IPS-18a (cell line): ENCODE results near the gene SLC2A10.
A peak's percentile ranks its signal among the peaks of the same experiment; 100 is the strongest.

Experiments
- H3K27ac ChIP-seq: one replicate; pipeline ENCODE4 v1.5.1; 2013; ENCODE audit warnings: low read length
- H3K27me3 ChIP-seq: one replicate; pipeline ENCODE4 v1.6.1; 2013; ENCODE audit warnings: mild to moderate bottlenecking, low read length; ENCODE audit not compliant: control insufficient read depth, insufficient read depth
- H3K36me3 ChIP-seq: one replicate; pipeline ENCODE4 v1.6.1; 2013; ENCODE audit warnings: low read depth, low read length; ENCODE audit not compliant: control insufficient read depth
- H3K4me1 ChIP-seq: one replicate; pipeline ENCODE4 v1.6.1; 2013; ENCODE audit warnings: low read depth, low read length; ENCODE audit not compliant: control insufficient read depth
- H3K4me3 ChIP-seq: one replicate; pipeline ENCODE4 v1.5.1; 2013; ENCODE audit warnings: low read length
- H3K9ac ChIP-seq: one replicate; pipeline ENCODE4 v1.6.1; 2013; ENCODE audit warnings: mild to moderate bottlenecking, low read length, moderate library complexity
- H3K9me3 ChIP-seq: one replicate; pipeline ENCODE4 v1.6.1; 2013; ENCODE audit warnings: low read depth, low read length; ENCODE audit not compliant: control insufficient read depth

The SLC2A10 gene

DNA sequence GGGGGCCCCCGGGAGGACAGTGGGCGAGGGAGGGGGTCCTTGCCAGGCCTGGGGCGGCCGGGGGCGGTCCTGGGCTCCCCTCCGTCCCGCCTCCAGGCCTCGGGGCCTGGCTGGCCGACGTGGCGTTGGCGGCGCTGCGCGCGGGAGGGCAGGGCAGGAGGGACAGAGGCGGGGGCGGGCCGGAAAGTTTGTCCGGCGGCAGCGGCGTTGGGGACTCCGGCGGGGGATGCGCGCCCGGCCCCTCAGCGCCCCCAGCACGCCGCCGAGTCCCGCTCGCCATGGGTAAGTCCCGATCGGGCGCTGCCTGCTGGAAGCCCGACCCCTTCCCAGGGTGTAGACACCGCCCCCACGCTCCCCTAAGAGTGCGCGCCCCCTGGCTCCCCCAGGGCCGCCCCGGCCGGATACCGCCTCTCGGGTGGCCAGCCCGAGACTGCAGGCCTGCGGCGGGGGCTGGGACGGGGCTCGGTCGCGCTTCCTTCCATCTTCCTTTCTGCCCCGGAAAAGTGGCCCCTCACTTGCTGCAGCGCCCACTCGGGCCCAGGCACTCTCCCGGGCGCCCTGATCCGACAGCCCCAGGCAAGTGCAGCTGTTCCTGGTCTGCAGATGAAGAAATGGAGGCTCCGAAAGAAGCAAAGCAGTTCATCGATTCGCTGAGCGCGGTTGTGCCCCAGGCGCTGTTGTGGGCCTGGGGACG lies at the start of gene SLC2A10:
Gene SLC2A10, plus strand, starts transcription at position 191 of the 694 bp plus-strand sequence. Its CDS starts 88 bp downstream, at position 279.
- Histone ChIP-seq H3K27me3 (peaks cover 10% of the 10 kb centered on the region), H3K9me3 (no peaks in the 10 kb centered on the region), H3K4me1 (peaks cover 20% of the 10 kb centered on the region), H3K9ac (peak within 1 kb of the TSS; percentile 46), H3K36me3 (no peaks in the 10 kb centered on the region), H3K27ac (no peak within 1 kb of the TSS), H3K4me3 (peak within 1 kb of the TSS; percentile 69)

DNA sequence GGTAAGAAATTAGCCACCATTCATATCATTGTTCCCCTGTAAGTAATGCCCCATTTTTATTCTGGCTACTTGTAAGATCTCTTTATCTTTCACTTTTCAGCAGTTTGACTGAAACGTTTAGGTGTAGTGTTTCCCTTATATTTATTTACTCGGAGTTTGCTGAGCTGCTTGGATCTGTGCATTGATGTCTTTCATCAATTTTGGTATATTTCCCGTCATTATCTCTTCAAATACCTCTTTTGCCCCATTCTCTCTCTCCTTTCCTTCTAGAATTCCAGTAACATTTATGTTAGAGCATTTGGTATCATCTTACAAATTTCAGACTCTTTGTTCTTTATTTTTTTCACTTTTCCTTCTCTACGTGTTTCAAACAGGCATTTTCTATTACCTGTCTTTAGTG lies 49.0 kb upstream of the SLC2A10 start:
- no peaks in the 10 kb centered on the region for H3K4me1 ChIP-seq
- peaks cover 3% of the 10 kb centered on the region for H3K9me3 ChIP-seq
- H3K36me3 ChIP-seq = no peaks in the 10 kb centered on the region
- H3K9ac ChIP-seq = no peak overlapping the region
- H3K27me3 ChIP-seq = no peaks in the 10 kb centered on the region
- no peak overlapping the region for H3K4me3 ChIP-seq
- H3K27ac ChIP-seq = no peak overlapping the region

DNA sequence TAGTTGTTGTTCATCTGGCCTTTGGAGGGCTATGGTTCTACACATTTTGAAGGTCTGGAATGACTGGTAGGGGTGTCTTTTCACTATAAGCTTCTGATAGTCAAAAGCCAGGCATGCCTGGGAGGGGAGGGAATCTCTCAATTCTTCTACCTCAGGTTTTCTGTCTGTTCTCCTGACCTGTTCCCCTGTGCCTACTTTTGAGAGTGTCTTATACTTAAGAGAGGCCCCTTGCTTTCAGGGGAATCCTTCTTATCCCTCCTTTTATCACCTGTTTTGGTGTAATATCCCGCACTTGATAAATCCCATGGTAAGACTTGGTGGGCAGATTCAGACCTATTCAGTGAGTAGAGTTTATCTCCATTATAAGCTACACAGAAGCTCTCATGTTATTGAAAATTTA lies 47.8 kb upstream of the SLC2A10 start:
- Histone ChIP-seq H3K4me1 (no peaks in the 10 kb centered on the region), H3K27me3 (no peaks in the 10 kb centered on the region), H3K9ac (no peak overlapping the region), H3K36me3 (no peaks in the 10 kb centered on the region), H3K27ac (no peak overlapping the region), H3K9me3 (peaks cover 3% of the 10 kb centered on the region), H3K4me3 (no peak overlapping the region)

DNA sequence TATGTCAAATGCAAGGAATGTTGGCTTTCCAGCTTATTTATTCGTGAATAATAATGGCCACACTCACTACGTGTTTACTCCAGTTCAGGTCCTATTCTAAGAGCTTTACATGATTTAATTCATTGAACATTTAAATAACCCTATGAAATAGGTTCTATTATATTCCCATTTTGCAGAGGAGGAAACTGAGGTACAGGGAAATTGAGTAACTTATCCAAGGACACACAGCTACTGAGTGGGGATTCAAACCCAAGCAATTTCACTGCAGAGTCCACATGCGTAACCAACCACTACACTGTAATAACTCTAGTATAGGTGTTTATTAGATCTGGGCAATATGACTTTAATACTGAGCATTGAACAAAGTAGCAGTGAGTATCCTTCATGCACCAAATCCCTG lies 45.9 kb upstream of the SLC2A10 start:
- H3K36me3 ChIP-seq = peaks cover 5% of the 10 kb centered on the region
- H3K9me3 ChIP-seq = peaks cover 3% of the 10 kb centered on the region
- no peaks in the 10 kb centered on the region for H3K4me1 ChIP-seq
- no peak overlapping the region for H3K9ac ChIP-seq
- no peak overlapping the region for H3K27ac ChIP-seq
- no peaks in the 10 kb centered on the region for H3K27me3 ChIP-seq
- no peak overlapping the region for H3K4me3 ChIP-seq

DNA sequence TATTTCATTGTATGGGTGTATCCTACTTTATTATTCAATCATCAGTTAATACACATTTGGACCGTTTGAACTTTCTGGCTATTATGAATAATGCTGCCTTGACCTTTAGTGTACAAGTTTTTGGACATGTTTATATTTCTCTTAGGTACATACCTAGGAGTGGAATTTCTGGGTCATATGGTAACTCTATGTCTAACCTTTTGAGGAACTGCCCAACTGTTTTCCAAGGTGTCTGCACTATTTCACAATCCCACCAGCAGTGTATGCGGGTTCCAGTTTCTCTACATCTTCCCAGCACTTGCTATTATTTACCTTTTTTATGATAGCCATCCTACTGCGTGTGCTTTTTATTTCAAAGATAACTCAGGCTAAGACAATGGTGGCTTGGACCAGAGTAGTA lies 43.8 kb upstream of the SLC2A10 start:
- Histone ChIP-seq H3K27me3 (no peaks in the 10 kb centered on the region), H3K9me3 (peaks cover 1% of the 10 kb centered on the region), H3K27ac (no peak overlapping the region), H3K4me1 (no peaks in the 10 kb centered on the region), H3K9ac (no peak overlapping the region), H3K4me3 (no peak overlapping the region), H3K36me3 (peaks cover 5% of the 10 kb centered on the region)

DNA sequence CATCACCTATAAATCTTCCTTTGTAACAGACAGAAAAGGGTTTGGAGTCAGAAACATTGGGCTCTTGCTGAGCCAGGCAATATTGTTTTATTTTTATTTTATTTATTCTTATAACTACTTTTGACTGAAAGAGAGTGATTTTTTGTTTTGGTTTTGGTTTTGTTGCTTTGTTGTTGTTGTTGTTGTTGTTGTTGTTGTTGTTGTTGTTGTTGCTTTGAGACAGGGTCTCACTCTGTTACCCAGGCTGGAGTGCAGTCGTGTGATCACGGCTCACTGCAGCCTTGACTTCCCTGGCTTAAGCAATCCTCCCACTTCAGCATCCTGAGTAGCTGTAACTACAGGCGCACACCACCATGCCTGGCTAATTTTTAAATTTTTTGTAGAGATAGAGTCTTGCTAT lies 43.1 kb upstream of the SLC2A10 start:
- Histone ChIP-seq H3K9me3 (no peaks in the 10 kb centered on the region), H3K9ac (no peak overlapping the region), H3K4me3 (no peak overlapping the region), H3K27me3 (no peaks in the 10 kb centered on the region), H3K36me3 (peaks cover 5% of the 10 kb centered on the region), H3K27ac (no peak overlapping the region), H3K4me1 (no peaks in the 10 kb centered on the region)

DNA sequence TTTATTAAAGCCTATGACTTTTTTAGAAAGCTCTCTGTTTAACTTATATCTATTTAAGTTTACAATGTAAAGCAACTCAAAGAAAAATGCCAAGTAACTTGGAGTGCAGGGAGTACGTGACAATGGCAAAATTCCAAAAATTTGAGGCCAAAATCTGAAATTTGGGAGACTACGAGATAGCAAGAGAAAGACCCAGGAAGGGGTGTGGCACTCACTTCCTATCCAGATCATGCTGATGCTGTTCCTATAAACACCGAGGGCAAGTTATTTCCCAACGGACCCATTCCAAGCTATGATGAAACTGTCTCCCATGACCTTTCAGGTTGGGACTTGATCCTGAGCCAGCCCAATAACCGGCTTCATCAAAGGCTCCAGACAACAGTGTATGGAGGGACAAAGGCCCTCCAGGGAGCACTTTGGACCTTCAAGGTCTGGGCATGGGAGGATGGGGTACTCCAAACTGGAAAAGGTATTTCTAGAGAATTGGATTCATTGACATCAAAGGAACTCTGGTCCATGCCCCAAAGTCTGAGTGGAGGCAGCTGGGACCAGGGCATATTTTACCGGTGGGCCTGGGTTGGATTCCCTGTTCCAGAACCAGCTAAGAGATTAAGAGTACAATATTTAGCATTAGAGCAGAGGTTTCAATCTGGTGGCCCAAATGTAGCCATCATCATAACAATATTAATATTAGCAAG lies 42.5 kb upstream of the SLC2A10 start:
- no peaks in the 10 kb centered on the region for H3K27me3 ChIP-seq
- peaks cover 5% of the 10 kb centered on the region for H3K36me3 ChIP-seq
- no peaks in the 10 kb centered on the region for H3K9me3 ChIP-seq
- no peak overlapping the region for H3K4me3 ChIP-seq
- H3K4me1 ChIP-seq = no peaks in the 10 kb centered on the region
- H3K9ac ChIP-seq = no peak overlapping the region
- H3K27ac ChIP-seq = no peak overlapping the region

DNA sequence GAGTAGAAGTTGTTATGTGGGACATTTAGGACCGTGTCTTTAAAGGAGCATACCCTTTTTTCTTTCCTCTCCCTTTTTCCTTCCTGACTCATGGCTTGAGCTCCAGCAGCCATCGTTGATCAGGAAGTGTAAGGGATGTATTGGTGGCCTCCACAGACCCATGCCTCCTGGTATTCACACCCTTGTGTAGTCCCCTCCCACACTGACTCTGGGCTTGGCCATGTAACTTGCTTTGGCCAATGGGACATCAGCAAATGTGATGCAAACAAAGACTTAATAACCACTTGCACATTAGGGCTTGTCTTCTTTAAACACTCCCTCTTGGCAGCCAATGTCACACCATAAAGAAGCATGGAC lies 39.2 kb upstream of the SLC2A10 start:
- H3K27ac ChIP-seq = no peak overlapping the region
- no peaks in the 10 kb centered on the region for H3K27me3 ChIP-seq
- H3K9ac ChIP-seq = no peak overlapping the region
- H3K4me1 ChIP-seq = peaks cover 13% of the 10 kb centered on the region
- H3K4me3 ChIP-seq = no peak overlapping the region
- H3K9me3 ChIP-seq = no peaks in the 10 kb centered on the region
- H3K36me3 ChIP-seq = peaks cover 5% of the 10 kb centered on the region

DNA sequence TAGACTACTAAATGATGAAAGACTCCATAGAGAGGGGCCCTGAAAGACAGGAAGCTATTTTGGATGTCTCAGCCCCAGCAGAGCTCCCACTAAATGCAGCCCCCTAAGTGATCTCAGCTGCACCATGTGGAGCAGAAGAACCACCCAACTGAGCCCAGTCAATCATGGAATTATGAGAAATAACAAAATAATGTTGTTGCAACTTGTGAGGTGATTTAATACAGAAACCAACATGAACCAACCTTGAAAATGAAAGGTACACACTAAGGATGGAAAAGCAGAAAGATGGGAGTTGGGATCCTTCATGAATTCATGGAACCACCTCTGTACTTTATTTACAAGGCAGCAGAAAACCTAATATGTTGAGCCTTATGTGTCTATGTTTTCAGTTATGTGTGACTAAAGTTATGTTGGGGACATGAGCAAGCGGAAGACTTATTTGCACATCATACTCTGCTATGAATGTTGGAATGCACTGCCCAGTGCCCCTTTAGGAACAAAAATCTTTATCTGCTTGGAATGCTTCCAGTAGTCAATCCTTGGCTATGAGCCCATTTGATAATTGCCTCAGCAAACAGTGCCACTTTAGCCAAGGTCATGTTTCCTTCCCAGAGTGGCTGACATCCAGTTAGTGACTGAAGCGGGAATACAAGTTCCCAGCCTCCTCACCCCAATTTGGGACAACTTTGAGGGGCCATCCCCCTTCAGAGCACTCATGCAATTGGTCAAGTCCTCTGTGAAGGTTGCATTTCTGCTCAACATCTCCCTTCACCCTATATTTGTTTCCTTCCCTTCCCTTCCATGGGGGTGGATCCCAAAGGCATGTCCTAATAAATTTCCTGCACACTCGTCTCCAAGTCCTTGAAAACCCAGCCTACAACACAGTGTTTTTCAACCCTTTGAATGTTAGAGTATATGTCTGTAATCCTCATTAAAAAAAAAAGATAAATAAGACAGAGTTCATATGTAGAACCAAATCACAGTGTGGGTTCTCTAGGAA lies 38.6 kb upstream of the SLC2A10 start:
- Histone ChIP-seq H3K9me3 (no peaks in the 10 kb centered on the region), H3K9ac (no peak overlapping the region), H3K27ac (no peak overlapping the region), H3K4me3 (no peak overlapping the region), H3K36me3 (peaks cover 5% of the 10 kb centered on the region), H3K4me1 (peaks cover 13% of the 10 kb centered on the region), H3K27me3 (no peaks in the 10 kb centered on the region)

DNA sequence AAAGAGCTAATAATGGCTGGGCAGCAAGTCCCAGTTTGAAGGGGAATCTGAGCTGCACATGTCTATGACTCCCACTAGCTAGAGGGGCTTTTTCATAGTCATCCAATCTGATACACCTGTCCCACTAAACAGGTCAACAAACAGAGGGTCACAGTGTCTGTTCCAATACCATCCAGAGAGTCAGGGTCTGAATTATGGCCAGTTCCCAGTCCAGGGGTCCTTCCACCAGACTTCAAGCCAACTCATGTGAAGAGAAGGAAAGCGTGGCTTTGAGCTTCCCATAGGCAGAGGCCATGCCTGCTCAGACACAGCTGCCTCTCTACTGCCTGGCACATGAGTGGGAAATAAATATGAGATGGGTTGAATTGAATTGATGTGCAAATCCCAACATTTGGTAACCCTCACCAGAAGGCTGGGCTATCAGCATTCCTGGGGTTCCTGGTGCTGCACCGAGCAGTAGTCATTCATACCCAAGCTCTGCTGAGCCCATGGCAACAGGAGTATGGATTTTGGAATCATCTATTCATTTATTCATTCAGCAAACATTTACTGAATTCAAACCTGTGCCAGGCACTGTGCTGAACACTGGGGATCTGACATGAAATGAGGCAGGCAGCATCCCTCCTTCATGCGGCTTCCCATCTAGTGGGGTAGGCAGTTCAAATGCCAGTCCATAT lies 37.4 kb upstream of the SLC2A10 start:
- Histone ChIP-seq H3K4me3 (no peak overlapping the region), H3K9me3 (no peaks in the 10 kb centered on the region), H3K36me3 (peaks cover 5% of the 10 kb centered on the region), H3K27ac (no peak overlapping the region), H3K9ac (no peak overlapping the region), H3K27me3 (no peaks in the 10 kb centered on the region), H3K4me1 (peaks cover 13% of the 10 kb centered on the region)

DNA sequence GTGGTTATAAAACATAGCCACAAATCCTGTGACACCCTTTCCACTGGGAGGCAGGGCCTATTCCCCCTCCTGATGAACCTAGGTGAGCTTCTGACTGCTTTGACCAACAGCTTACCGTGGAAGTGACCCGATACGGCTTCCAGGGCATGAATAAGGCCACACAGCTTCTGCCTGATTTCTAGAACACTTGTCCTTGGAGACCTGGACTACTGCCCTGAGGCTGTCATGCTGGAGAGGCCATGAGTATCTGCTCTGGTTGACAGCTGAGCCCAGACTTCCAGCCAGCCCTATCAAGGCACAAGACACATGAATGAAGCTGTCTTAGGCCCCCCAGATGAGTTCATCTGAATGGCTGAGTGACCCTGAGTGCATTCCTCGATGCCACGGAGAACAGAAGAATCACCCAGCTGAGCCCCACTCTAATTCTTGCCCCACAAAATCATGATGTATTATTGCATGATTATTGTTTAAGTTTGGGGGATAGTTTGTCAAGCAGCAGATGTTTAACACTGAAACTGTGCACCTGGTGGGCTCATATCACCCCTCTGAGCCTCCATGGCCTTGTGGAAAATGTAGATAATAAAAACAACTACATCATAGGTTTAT lies 36.8 kb upstream of the SLC2A10 start:
- H3K36me3 ChIP-seq = peaks cover under 1% of the 10 kb centered on the region

More for the DNA sequence above, 36.8 kb upstream of the SLC2A10 start:
- H3K4me1 ChIP-seq = peaks cover 13% of the 10 kb centered on the region
- H3K27ac ChIP-seq = no peak overlapping the region
- no peak overlapping the region for H3K9ac ChIP-seq
- no peaks in the 10 kb centered on the region for H3K9me3 ChIP-seq
- H3K4me3 ChIP-seq = no peak overlapping the region
- H3K27me3 ChIP-seq = no peaks in the 10 kb centered on the region
